Stimulated activated CD4-positive, alpha-beta T cell treated with anti-CD3 and anti-CD28 coated beads, Interleukin-1b, Interleukin-23, amount 100 ng/mL, for 48 hours (primary cell): ENCODE measurements around the gene SSX4.
"Not testable (repeated sequence)": the region's sequence is repeated elsewhere in the genome, so short reads cannot be mapped to it uniquely, and the experiment has no call there.

Experiments
- DNase-seq: peaks from one replicate; pipeline ENCODE4 v3.0.0-alpha.2; 2020

SSX4 gene, protein sequence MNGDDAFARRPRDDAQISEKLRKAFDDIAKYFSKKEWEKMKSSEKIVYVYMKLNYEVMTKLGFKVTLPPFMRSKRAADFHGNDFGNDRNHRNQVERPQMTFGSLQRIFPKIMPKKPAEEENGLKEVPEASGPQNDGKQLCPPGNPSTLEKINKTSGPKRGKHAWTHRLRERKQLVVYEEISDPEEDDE

DNA sequence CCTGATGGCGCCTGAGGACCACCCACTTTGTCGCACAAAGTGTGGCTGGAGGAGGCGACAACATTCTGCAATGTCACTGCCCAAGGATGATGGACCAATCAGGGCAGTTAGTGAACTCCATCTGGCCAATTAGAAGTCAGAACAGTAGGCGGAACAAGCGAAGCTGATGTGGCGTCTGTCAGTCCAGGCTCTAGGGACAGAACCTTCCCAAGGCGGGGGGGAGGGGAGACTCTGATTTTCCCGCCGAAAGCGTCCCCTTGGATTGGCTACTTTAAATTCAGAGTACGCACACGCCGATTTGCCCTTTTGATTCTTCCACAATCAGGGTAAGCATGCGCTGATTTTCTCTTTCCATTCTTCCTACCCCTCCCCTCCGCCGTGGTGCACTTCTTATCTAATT, at the start of gene SSX4:
TSS of gene SSX4 (plus strand) at position 301 of the 400 bp plus-strand sequence. CDS start 515 bp downstream, outside the sequence.
- not testable (repeated sequence) for DNase-seq

DNA sequence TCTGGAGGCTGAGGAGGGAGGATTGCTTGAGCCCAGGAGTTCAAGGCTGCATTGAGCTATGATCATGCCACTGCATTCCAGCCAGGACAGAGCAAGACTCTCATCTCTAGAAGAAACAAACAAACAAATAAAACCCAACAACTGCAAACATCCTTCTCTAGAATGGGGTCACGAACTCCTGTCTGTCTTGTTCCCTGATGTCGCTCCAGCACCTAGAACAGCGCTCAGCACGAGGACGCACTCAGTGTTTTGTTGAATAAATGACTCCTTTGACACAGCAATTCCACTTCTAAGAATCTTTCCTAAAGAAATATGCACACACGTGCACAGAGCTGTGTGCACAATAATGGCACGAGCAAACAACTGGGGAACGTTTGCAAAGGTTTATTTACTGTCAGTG, 37.3 kb upstream of the SSX4 start:
- DNase-seq = not testable (repeated sequence)

DNA sequence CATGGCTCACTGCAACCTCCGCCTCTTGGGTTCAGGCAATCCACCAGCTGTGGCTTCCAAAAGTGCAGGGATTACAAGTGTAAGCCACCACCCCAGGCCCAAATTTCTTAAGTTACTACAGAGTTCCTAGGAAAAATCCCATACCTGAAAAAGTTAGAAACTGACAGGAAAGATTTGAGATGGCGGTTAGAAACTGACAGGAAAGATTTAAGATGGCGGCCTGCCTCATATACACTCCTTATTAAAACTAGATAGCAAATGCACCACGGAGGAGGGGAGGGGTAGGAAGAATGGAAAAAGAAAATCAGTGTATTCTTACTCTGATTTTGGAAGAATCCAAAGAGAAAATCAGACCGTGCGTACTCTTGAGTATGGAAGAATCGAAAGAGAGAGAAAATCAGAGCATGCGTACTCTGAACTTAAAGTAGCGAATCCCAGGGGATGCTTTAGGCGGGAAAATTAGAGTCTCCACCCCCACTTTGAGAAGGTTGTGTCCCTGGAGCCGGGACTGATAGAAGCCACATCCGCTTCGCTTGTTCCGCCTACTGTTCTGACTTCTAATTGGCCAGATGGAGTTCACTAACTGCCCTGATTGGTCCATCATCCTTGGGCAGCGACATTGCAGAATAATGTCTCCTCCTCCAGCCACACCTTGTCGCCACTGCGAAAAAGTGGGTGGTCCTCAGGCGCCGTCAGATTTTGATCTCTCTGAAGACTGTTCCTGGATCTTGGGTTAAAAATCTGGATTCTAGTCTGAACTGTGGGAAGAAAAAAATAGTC, 26.8 kb upstream of the SSX4 start, which contains the start of gene SSX3:
TSS of gene SSX3 (minus strand) at position 389 of the 780 bp plus-strand sequence. CDS start 1,454 bp downstream, outside the sequence.
- DNase-seq = not testable (repeated sequence)

DNA sequence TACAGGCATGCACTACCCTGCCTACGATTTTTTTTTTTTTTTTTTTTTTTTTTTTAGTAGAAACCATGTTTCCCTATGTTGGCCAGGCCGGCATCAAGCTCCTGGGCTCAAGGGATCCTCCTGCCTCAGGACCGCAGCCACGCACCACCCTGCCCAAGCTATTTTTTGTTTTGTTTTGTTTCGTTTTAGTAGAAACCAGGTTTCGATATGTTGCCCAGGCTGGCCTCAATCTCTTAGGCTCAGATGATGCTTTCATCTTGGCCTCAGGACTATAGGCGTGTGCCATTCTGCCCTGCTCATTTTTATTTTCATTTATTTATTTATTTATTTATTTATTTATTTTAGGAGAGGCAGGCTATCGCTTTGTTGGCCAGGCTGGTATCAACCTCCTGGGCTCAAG, 25.7 kb upstream of the SSX4 start:
- DNase-seq = no peak

DNA sequence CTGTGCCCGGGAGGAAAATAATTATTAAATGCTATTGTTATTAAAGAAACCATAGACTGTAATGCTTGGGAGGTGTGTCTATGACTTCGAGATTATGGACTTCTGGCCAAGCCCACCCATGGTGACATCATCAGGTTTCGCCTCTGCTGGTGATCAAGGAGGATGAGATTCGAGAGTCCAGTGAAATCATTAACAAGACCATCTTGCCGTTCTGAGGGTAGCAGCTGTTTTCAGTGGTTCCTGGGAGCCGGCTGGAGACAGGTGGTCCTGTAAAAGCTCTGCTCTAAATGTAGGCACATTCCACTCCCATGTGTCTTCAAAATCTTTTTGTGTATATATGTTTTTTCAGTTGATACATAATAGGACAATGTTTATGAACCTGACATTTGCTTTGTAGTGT, 24.1 kb upstream of the SSX4 start:
- not testable (repeated sequence) for DNase-seq

DNA sequence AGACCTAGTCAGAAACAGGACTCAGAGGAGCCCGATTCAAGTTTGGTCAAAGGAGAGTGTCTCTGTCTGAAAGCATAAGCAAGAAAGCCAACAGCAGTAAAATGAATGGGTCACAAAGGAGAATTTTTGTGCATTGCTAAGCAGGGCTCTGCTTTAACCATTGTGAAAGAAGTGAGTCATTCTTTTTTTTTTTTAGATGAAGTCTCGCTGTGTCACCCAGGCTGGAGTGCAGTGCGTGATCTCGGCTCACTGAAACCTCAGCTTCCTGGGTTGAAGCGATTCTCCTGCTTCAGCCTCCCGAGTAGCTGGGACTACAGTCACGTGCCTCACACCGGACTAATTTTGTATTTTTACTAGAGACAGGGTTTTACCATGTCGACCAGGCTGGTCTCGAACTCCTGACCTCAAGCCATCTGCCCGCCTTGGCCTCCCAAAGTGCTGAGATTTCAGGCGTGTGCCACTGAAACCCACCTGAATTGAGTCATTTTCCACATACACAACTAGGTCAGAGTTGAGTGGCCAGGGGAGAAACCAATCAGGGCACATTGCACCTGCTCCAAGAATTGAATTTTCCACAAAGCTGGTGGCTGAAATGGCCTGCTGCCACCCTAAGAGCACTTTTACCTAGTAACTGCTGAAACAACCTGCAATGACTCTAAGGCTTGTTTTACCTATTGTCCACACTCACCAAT, 15.5 kb upstream of the SSX4 start:
- not testable (repeated sequence) for DNase-seq

DNA sequence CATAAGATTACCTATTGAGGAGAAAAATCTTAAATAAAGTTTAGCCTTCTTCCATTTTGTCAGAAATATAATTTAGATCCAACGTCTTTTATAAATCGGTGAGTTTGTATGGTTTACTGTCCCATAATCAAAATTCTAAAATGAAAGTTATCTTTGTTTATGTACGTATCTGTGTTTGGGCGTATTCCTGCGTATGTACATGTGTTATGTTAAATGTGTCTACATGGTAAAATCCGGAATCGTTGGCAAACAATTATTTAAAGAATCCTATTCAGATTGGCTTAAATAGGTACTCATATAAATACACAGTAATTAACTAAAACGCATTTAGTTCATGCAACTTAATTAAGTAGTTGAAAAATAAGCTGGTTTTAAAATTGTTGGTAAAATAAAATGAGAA, 12.9 kb upstream of the SSX4 start:
- not testable (repeated sequence) for DNase-seq

DNA sequence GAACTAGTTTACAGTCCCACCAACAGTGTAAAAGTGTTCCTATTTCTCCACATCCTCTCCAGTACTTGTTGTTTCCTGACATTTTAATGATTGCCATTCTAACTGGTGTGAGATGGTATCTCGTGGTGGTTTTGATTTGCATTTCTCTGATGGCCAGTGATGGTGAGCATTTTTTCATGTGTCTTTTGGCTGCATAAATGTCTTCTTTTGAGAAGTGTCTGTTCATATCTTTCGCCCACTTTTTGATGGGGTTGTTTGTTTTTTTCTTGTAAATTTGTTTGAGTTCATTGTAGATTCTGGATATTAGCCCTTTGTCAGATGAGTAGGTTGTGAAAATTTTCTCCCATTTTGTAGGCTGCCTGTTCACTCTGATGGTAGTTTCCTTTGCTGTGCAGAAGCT, 13.6 kb downstream of the SSX4 start:
- DNase-seq = not testable (repeated sequence)

DNA sequence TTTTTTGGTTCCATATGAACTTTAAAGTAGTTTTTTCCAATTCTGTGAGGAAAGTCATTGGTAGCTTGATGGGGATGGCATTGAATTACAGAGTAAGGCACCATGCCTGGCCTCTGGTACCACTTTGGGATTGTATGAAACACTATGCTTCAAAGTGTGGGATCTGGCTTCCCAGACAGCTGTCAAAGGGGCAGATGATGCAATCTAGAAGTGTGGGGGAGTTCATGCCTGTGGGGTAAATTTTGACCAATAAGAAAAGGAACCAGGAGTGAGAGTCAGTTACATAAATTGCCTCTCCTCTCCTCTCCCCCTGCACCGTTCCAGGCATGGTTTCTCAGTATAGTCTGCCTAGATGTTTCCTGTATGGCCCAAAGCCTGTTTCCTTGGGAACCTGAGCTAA, 14.5 kb downstream of the SSX4 start:
- not testable (repeated sequence) for DNase-seq

DNA sequence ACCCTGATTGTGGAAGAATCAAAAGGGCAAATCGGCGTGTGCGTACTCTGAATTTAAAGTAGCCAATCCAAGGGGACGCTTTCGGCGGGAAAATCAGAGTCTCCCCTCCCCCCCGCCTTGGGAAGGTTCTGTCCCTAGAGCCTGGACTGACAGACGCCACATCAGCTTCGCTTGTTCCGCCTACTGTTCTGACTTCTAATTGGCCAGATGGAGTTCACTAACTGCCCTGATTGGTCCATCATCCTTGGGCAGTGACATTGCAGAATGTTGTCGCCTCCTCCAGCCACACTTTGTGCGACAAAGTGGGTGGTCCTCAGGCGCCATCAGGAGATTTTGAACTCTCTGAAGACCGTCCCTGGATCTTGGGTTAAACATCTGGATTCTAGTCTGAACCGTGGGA, 28.5 kb downstream of the SSX4 start, which contains the start of gene SSX4B:
TSS of gene SSX4B (minus strand) at position 101 of the 400 bp plus-strand sequence. CDS start 588 bp downstream, outside the sequence.
- not testable (repeated sequence) for DNase-seq

DNA sequence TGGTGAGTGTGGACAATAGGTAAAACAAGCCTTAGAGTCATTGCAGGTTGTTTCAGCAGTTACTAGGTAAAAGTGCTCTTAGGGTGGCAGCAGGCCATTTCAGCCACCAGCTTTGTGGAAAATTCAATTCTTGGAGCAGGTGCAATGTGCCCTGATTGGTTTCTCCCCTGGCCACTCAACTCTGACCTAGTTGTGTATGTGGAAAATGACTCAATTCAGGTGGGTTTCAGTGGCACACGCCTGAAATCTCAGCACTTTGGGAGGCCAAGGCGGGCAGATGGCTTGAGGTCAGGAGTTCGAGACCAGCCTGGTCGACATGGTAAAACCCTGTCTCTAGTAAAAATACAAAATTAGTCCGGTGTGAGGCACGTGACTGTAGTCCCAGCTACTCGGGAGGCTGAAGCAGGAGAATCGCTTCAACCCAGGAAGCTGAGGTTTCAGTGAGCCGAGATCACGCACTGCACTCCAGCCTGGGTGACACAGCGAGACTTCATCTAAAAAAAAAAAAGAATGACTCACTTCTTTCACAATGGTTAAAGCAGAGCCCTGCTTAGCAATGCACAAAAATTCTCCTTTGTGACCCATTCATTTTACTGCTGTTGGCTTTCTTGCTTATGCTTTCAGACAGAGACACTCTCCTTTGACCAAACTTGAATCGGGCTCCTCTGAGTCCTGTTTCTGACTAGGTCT, 43.8 kb downstream of the SSX4 start:
- DNase-seq = not testable (repeated sequence)

DNA sequence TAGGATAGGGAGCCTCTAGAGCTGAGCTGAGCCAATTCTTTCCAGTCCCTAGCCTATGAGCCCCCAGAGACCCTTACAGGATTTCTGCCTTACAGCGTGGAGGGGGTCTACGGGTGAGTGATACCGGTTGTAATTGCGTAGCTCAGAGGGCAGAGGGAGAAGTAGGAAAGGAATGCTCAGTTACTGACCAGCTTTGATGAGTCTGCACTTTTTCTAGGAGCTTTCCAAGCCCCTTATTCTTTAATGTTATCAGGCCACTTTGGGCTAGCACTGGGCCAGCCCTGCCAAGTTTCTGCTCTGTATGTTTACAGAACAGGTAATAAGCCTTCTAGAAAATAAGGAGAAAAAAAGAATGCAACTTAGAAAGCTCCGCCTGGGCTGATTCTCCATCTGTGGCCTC, 46.3 kb downstream of the SSX4 start:
- not testable (repeated sequence) for DNase-seq

DNA sequence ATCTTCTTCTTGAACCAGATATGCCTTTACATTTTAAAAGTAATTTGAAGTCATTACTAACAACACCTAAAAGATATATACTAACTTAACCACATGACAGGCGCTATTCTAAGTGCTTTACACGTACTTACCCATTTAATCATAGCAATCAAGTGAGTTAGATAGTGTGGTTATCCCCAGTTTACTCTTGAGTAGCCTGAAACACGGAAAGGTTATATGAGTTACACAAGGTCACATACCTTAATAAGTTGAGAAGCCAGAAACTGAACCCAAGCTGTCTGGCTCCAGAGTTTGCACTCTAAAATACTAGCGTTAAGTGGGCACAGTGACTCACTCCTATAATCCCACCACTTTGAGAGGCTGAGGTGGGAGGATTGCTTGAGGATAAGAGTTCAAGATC, 46.8 kb downstream of the SSX4 start:
- DNase-seq = not testable (repeated sequence)

DNA sequence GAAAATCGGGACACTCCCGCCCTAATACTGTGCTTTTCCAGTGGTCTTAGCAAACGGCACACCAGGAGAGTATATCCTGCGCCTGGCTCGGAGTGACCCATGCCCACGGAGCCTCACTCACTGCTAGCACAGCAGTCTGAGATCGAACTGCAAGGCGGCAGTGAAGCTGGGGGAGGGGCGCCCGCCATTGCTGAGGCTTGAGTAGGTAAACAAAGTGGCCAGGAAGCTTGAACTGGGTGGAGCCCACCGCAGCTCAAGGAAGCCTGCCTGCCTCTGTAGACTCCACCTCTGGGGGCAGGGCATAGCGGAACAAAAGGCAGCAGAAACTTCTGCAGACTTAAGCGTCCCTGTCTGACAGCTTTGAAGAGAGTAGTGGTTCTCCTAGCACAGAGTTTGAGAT, 50.4 kb downstream of the SSX4 start:
- not testable (repeated sequence) for DNase-seq
